NCI-H1694 treated with DMSO at 0.1 percent for 48 hours (cell line): ENCODE data around the gene ARMH1.
"Not testable (repeated sequence)": the region's sequence is repeated elsewhere in the genome, so short reads cannot be mapped to it uniquely, and the experiment has no call there.

Experiments used
- DNase-seq: peaks from one replicate; lab custom pipeline; 2025; lab: John Stamatoyannopoulos, UW

Gene ARMH1

GRCh38 chr1:44644806-44645205 lies 29.7 kb upstream of the ARMH1 start:
- no peak for DNase-seq

- no peak for DNase-seq
These were observed 28.9 kb upstream of the ARMH1 start for GRCh38 chr1:44645476-44646244.

- DNase-seq, result no peak
These were observed 28.0 kb upstream of the ARMH1 start for GRCh38 chr1:44646261-44647110.

GRCh38 chr1:44647896-44648295 lies 26.6 kb upstream of the ARMH1 start:
- no peak for DNase-seq

- DNase-seq, result no peak
These were observed 25.8 kb upstream of the ARMH1 start for GRCh38 chr1:44648529-44649250.

GRCh38 chr1:44649788-44650158 lies 24.7 kb upstream of the ARMH1 start:
- DNase-seq, result no peak

- DNase-seq, result no peak
These were observed 24.2 kb upstream of the ARMH1 start for GRCh38 chr1:44650159-44650831.

GRCh38 chr1:44651069-44651468 lies 23.4 kb upstream of the ARMH1 start:
- DNase-seq, result no peak

GRCh38 chr1:44652445-44653106 lies 21.9 kb upstream of the ARMH1 start:
- DNase-seq, result peak; percentile 55

GRCh38 chr1:44653107-44653964 lies 21.2 kb upstream of the ARMH1 start:
- peak; percentile 41 for DNase-seq

- no peak for DNase-seq
These were observed 19.8 kb upstream of the ARMH1 start for GRCh38 chr1:44654621-44655187.

GRCh38 chr1:44655609-44656008 lies 18.9 kb upstream of the ARMH1 start:
- peak; percentile 23 for DNase-seq

GRCh38 chr1:44659566-44659965 lies 14.9 kb upstream of the ARMH1 start:
- no peak for DNase-seq

- DNase-seq, result peak; percentile 83
These were observed 14.3 kb upstream of the ARMH1 start for GRCh38 chr1:44660176-44660575.

- peak; percentile 65 for DNase-seq
These were observed 12.5 kb upstream of the ARMH1 start for GRCh38 chr1:44661781-44662682.

GRCh38 chr1:44662683-44663030 lies 11.9 kb upstream of the ARMH1 start:
- DNase-seq, result no peak

GRCh38 chr1:44663417-44663816 lies 11.1 kb upstream of the ARMH1 start:
- DNase-seq, result no peak

GRCh38 chr1:44664730-44665370 lies 9.7 kb upstream of the ARMH1 start:
- no peak for DNase-seq

GRCh38 chr1:44666719-44667118 lies 7.8 kb upstream of the ARMH1 start:
- not testable (repeated sequence) for DNase-seq
